ENCODE data around the gene MACIR. TPM values are rescaled to one million over a fixed set of nuclear protein-coding genes. Genes with fewer than 3 reads are reported as not detected.

MACIR gene
- total and polyA plus RNA-seq, 2 of the 13 experiments (the other 11 are each of a cell fraction or from before 2014, with no cell fraction given): 2.4 to 4.4 TPM

- TF ChIP-seq ZNF646 (CRISPR knock-in tag; IDR thresholded peaks at IDR 0.05) (peak; percentile 72; the same call in 1 of the 2 replicates), NFE2L1 (CRISPR knock-in tag; IDR thresholded peaks at IDR 0.05; ENCODE audit: borderline replicate concordance) (no peak), ZBTB34 (CRISPR knock-in tag; IDR thresholded peaks at IDR 0.05) (0 out of 2 replicates have a peak, but pooled peaks have one; percentile 18), ZSCAN22 (CRISPR knock-in tag; IDR thresholded peaks at IDR 0.05) (no peak), NFRKB (IDR thresholded peaks at IDR 0.05) (no peak), ZNF510 (CRISPR knock-in tag; IDR thresholded peaks at IDR 0.05; ENCODE audit: low read depth) (no peak), E2F1 (CRISPR knock-in tag; IDR thresholded peaks at IDR 0.05) (no peak), ZMYM3 (CRISPR knock-in tag; IDR thresholded peaks at IDR 0.05) (peak; percentile 45; the same call in 1 of the 2 replicates), SRSF1 (optimal IDR thresholded peaks at IDR 0.05; ENCODE audit: low read depth, low read length) (peak; percentile 40), TRAFD1 (CRISPR knock-in tag; IDR thresholded peaks at IDR 0.05; ENCODE audit: borderline replicate concordance) (no peak), ZNF232 (CRISPR knock-in tag; IDR thresholded peaks at IDR 0.05; ENCODE audit: borderline replicate concordance) (no peak), MATR3 (CRISPR knock-in tag; IDR thresholded peaks at IDR 0.05) (no peak), ZMYM2 (CRISPR knock-in tag; IDR thresholded peaks at IDR 0.05) (peak; percentile 9; the same call in 1 of the 2 replicates), ZNF710 (CRISPR knock-in tag; IDR thresholded peaks at IDR 0.05; ENCODE audit: borderline replicate concordance) (no peak), BORCS8-MEF2B (CRISPR knock-in tag; IDR thresholded peaks at IDR 0.05) (peak; percentile 78)
These were observed 1.3 kb downstream of the MACIR start (continued) for GRCh38 chr5:103259705-103260355.

All from HepG2 (cell line).